Parathyroid adenoma (tissue), 2 donors: ENCODE data around the gene TRPC4.

Experiments used
- H2AFZ ChIP-seq: fragments of 300-600 bp; sonication (generic); one replicate; pipeline ENCODE4 v1.7.0; 2017; ENCODE audit warnings: antibody characterized with exemption, mild to moderate bottlenecking
- H3K27ac ChIP-seq: fragments of 300-600 bp; sonication (generic); one replicate; pipeline ENCODE4 v1.7.0; 2017
- H3K27me3 ChIP-seq: fragments of 300-600 bp; sonication (generic); one replicate; pipeline ENCODE4 v1.7.0; 2017; ENCODE audit warnings: low read length; ENCODE audit not compliant: control insufficient read depth, insufficient read depth
- H3K36me3 ChIP-seq: fragments of 300-600 bp; sonication (generic); one replicate; pipeline ENCODE4 v1.7.0; 2017; ENCODE audit warnings: low read length; ENCODE audit not compliant: control insufficient read depth, insufficient read depth
- H3K4me1 ChIP-seq: fragments of 300-600 bp; sonication (generic); one replicate; pipeline ENCODE4 v1.7.0; 2017; ENCODE audit warnings: control low read depth
- H3K4me2 ChIP-seq: fragments of 300-600 bp; sonication (generic); one replicate; pipeline ENCODE4 v1.7.0; 2017; ENCODE audit warnings: low read length
- H3K4me3 ChIP-seq: fragments of 300-600 bp; sonication (generic); one replicate; pipeline ENCODE4 v1.7.0; 2017; ENCODE audit warnings: low read depth, low read length
- H3K79me2 ChIP-seq: fragments of 300-600 bp; sonication (generic); one replicate; pipeline ENCODE4 v1.7.0; 2017; ENCODE audit warnings: control low read depth
- H3K9ac ChIP-seq: fragments of 300-600 bp; sonication (generic); one replicate; pipeline ENCODE4 v1.7.0; 2017; ENCODE audit warnings: mild to moderate bottlenecking
- H3K9me3 ChIP-seq: fragments of 300-600 bp; sonication (generic); one replicate; pipeline ENCODE4 v1.7.0; 2017; ENCODE audit warnings: low read length; ENCODE audit not compliant: control insufficient read depth
- TF ChIP-seq, protein P1 (sequence below): fragments of 300-600 bp; sonication (generic); IDR thresholded peaks from one replicate; pipeline ENCODE4 v1.7.0; 2017; ENCODE audit warnings: antibody characterized with exemption, mild to moderate bottlenecking
- donor health status: primary hyperparathyroidism.

TRPC4 gene

DNA sequence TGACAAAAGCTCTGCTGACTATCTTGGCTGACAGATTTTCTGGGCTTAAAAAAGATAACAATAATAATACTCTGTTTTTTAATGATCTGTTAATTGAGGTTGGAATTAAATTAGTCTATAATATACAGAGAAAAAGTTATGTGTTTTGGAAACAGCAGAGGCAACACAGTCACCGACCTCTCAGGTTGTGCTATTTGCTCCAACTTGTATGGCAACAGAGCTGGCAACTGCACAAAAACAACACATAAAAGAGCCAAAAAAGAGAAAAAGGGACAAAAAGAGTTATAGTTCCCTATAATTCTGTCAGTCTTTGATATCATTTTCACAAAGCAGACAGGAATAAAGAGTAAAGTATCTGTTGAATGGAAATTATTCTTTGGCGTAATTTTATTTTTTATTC, 168.7 kb downstream of the TRPC4 start:
- no peaks in the 10 kb centered on the region for H3K4me1 ChIP-seq
- TF ChIP-seq, protein P1, sequence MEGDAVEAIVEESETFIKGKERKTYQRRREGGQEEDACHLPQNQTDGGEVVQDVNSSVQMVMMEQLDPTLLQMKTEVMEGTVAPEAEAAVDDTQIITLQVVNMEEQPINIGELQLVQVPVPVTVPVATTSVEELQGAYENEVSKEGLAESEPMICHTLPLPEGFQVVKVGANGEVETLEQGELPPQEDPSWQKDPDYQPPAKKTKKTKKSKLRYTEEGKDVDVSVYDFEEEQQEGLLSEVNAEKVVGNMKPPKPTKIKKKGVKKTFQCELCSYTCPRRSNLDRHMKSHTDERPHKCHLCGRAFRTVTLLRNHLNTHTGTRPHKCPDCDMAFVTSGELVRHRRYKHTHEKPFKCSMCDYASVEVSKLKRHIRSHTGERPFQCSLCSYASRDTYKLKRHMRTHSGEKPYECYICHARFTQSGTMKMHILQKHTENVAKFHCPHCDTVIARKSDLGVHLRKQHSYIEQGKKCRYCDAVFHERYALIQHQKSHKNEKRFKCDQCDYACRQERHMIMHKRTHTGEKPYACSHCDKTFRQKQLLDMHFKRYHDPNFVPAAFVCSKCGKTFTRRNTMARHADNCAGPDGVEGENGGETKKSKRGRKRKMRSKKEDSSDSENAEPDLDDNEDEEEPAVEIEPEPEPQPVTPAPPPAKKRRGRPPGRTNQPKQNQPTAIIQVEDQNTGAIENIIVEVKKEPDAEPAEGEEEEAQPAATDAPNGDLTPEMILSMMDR: no peak
- H3K79me2 ChIP-seq: no peaks in the 10 kb centered on the region
- H2AFZ ChIP-seq: no peak overlapping the region
- H3K27me3 ChIP-seq: no peaks in the 10 kb centered on the region
- H3K36me3 ChIP-seq: no peaks in the 10 kb centered on the region
- no peak overlapping the region for H3K9ac ChIP-seq
- no peak overlapping the region for H3K4me3 ChIP-seq
- no peak overlapping the region for H3K4me2 ChIP-seq
- no peaks in the 10 kb centered on the region for H3K9me3 ChIP-seq
- H3K27ac ChIP-seq: no peak overlapping the region

DNA sequence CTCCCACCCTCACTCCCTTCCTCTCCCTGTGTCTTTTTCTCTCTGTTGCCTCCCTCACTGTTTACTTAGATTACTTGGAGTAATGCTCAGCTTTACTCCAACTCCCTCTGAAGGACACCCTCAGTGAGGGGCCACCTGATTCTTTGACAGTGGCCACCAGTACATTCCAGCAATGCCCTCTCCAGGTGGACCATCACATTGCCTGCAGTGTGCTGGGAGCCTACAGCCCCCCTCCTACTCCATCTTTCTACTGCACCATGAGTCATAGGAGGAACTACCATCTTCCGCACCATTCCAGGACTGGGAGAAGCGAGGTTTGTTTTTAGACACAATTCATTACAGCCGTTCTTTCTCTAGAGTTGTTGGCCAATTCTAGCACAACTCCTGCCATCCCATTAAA, 174.4 kb downstream of the TRPC4 start:
- TF ChIP-seq, protein P1: no peak
- Histone ChIP-seq H3K36me3 (no peaks in the 10 kb centered on the region), H3K9me3 (peaks cover 2% of the 10 kb centered on the region), H3K4me1 (no peaks in the 10 kb centered on the region), H3K9ac (no peak overlapping the region), H3K4me2 (no peak overlapping the region), H3K27me3 (no peaks in the 10 kb centered on the region), H3K4me3 (no peak overlapping the region), H3K27ac (no peak overlapping the region), H2AFZ (no peak overlapping the region), H3K79me2 (no peaks in the 10 kb centered on the region)

GRCh38 chr13:37690361-37690760, 179.2 kb downstream of the TRPC4 start:
- H3K4me1 ChIP-seq: no peaks in the 10 kb centered on the region
- H2AFZ ChIP-seq: no peak overlapping the region
- H3K9me3 ChIP-seq: peaks cover 2% of the 10 kb centered on the region
- no peak overlapping the region for H3K4me2 ChIP-seq
- TF ChIP-seq, protein P1: no peak
- no peak overlapping the region for H3K9ac ChIP-seq
- H3K79me2 ChIP-seq: no peaks in the 10 kb centered on the region
- no peaks in the 10 kb centered on the region for H3K36me3 ChIP-seq
- no peak overlapping the region for H3K27ac ChIP-seq
- no peak overlapping the region for H3K4me3 ChIP-seq
- no peaks in the 10 kb centered on the region for H3K27me3 ChIP-seq

- Histone ChIP-seq H3K27ac (no peak overlapping the region), H3K4me3 (no peak overlapping the region), H3K4me2 (no peak overlapping the region), H2AFZ (no peak overlapping the region), H3K9ac (no peak overlapping the region), H3K4me1 (no peaks in the 10 kb centered on the region), H3K79me2 (no peaks in the 10 kb centered on the region), H3K9me3 (no peaks in the 10 kb centered on the region), H3K27me3 (no peaks in the 10 kb centered on the region), H3K36me3 (no peaks in the 10 kb centered on the region)
- TF ChIP-seq, protein P1: no peak
Observed at GRCh38 chr13:37686501-37686900, 183.1 kb downstream of the TRPC4 start.

DNA sequence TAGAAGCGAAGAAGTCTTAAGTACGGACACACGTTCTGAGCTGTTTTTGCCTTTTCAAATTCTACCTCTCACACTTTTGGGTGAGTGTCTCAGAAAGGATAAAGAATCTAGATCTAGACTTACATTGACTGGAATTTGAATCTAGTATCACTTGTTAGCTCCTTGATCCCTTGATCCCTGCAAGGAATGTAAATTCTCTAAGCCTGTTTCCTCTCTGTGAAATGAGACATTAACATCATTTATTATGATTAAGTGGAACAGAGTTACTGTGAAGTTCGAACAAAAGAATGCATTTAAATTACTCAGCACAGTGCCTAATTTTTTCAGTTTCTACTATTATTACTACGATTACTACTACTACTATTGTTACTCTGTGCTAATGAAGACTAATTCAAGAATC, 184.4 kb downstream of the TRPC4 start:
- H3K36me3 ChIP-seq: no peaks in the 10 kb centered on the region
- H3K27ac ChIP-seq: no peak overlapping the region
- H3K9me3 ChIP-seq: no peaks in the 10 kb centered on the region
- H3K79me2 ChIP-seq: no peaks in the 10 kb centered on the region
- H3K27me3 ChIP-seq: no peaks in the 10 kb centered on the region
- no peaks in the 10 kb centered on the region for H3K4me1 ChIP-seq
- no peak overlapping the region for H2AFZ ChIP-seq
- TF ChIP-seq, protein P1: no peak
- no peak overlapping the region for H3K4me3 ChIP-seq
- H3K9ac ChIP-seq: no peak overlapping the region
- H3K4me2 ChIP-seq: no peak overlapping the region
